HEK293 (cell line): ENCODE results near the gene APOBR.

Source experiments
- EGR2 ChIP-seq: fragments of 450-650 bp; formaldehyde crosslinking; IDR thresholded peaks from 2 replicates; pipeline ENCODE4 v1.5.1; 2016; ENCODE audit warnings: low read depth, missing biosample characterization, missing genetic modification characterization
- ZBTB8A ChIP-seq: fragments of 450-650 bp; formaldehyde crosslinking; IDR thresholded peaks from 2 replicates; pipeline ENCODE4 v1.5.1; 2016; ENCODE audit warnings: missing biosample characterization, missing genetic modification characterization
- ZNF138 ChIP-seq: fragments of 450-650 bp; formaldehyde crosslinking; IDR thresholded peaks from 2 replicates; pipeline ENCODE4 v1.5.1; 2016; ENCODE audit warnings: missing biosample characterization, missing genetic modification characterization, borderline replicate concordance
- ZNF24 ChIP-seq: fragments of 450-650 bp; formaldehyde crosslinking; IDR thresholded peaks from 2 replicates; pipeline ENCODE4 v1.5.1; 2016; ENCODE audit warnings: missing biosample characterization, missing genetic modification characterization
- TF ChIP-seq, protein P1 (sequence below): fragments of 450-650 bp; formaldehyde crosslinking; IDR thresholded peaks from 2 replicates; pipeline ENCODE4 v1.5.1; 2017; ENCODE audit warnings: missing biosample characterization, missing genetic modification characterization
- TF ChIP-seq, protein P2 (sequence below): fragments of 450-650 bp; formaldehyde crosslinking; IDR thresholded peaks from 2 replicates; pipeline ENCODE4 v1.5.1; 2016; ENCODE audit warnings: missing biosample characterization, missing genetic modification characterization
- TF ChIP-seq, protein P3 (sequence below): fragments of 450-650 bp; formaldehyde crosslinking; IDR thresholded peaks from 2 replicates; pipeline ENCODE4 v1.5.1; 2016; ENCODE audit warnings: missing biosample characterization, missing genetic modification characterization
- TF ChIP-seq, protein P4 (sequence below): fragments of 450-650 bp; formaldehyde crosslinking; optimal IDR thresholded peaks from 2 replicates; pipeline ENCODE3; 2016; ENCODE audit warnings: missing biosample characterization, mild to moderate bottlenecking, missing genetic modification characterization

DNA sequence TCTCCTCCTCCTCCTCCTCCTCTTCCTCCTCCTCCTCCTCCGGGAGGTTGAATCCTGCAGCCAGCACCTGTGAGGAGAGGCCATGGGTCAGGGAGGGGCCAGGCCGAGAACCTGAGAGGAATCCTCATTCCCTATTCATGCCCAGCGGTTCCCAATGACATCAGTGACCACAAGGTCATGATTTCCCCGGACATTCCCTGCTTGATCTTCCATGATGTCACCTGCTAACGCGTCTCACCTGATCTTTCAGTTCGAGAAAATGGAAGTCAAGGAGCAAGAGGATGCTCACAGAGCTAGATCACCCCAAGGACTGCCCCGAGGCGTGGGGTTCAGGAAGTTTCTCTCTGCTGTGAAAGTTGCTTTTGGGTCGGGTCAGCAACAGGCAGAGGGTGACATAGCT is 5.4 kb downstream of the APOBR start:
- TF ChIP-seq ZNF24 (tag by site-specific recombination) (no peak), ZNF138 (no peak), ZBTB8A (tag by site-specific recombination) (no peak), EGR2 (tag by site-specific recombination) (no peak)
- TF ChIP-seq, protein P1, sequence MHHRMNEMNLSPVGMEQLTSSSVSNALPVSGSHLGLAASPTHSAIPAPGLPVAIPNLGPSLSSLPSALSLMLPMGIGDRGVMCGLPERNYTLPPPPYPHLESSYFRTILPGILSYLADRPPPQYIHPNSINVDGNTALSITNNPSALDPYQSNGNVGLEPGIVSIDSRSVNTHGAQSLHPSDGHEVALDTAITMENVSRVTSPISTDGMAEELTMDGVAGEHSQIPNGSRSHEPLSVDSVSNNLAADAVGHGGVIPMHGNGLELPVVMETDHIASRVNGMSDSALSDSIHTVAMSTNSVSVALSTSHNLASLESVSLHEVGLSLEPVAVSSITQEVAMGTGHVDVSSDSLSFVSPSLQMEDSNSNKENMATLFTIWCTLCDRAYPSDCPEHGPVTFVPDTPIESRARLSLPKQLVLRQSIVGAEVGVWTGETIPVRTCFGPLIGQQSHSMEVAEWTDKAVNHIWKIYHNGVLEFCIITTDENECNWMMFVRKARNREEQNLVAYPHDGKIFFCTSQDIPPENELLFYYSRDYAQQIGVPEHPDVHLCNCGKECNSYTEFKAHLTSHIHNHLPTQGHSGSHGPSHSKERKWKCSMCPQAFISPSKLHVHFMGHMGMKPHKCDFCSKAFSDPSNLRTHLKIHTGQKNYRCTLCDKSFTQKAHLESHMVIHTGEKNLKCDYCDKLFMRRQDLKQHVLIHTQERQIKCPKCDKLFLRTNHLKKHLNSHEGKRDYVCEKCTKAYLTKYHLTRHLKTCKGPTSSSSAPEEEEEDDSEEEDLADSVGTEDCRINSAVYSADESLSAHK (tag by site-specific recombination), result no peak
- TF ChIP-seq, protein P2, sequence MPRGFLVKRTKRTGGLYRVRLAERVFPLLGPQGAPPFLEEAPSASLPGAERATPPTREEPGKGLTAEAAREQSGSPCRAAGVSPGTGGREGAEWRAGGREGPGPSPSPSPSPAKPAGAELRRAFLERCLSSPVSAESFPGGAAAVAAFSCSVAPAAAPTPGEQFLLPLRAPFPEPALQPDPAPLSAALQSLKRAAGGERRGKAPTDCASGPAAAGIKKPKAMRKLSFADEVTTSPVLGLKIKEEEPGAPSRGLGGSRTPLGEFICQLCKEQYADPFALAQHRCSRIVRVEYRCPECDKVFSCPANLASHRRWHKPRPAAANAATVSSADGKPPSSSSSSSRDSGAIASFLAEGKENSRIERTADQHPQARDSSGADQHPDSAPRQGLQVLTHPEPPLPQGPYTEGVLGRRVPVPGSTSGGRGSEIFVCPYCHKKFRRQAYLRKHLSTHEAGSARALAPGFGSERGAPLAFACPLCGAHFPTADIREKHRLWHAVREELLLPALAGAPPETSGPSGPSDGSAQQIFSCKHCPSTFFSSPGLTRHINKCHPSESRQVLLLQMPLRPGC, result no peak
- TF ChIP-seq, protein P3, sequence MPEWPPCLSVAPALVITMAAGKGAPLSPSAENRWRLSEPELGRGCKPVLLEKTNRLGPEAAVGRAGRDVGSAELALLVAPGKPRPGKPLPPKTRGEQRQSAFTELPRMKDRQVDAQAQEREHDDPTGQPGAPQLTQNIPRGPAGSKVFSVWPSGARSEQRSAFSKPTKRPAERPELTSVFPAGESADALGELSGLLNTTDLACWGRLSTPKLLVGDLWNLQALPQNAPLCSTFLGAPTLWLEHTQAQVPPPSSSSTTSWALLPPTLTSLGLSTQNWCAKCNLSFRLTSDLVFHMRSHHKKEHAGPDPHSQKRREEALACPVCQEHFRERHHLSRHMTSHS (tag by site-specific recombination), result no peak
- TF ChIP-seq, protein P4, sequence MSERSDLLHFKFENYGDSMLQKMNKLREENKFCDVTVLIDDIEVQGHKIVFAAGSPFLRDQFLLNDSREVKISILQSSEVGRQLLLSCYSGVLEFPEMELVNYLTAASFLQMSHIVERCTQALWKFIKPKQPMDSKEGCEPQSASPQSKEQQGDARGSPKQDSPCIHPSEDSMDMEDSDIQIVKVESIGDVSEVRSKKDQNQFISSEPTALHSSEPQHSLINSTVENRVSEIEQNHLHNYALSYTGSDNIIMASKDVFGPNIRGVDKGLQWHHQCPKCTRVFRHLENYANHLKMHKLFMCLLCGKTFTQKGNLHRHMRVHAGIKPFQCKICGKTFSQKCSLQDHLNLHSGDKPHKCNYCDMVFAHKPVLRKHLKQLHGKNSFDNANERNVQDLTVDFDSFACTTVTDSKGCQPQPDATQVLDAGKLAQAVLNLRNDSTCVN, result no peak
